ENCODE results near the gene GRIK1.

Gene GRIK1

DNA sequence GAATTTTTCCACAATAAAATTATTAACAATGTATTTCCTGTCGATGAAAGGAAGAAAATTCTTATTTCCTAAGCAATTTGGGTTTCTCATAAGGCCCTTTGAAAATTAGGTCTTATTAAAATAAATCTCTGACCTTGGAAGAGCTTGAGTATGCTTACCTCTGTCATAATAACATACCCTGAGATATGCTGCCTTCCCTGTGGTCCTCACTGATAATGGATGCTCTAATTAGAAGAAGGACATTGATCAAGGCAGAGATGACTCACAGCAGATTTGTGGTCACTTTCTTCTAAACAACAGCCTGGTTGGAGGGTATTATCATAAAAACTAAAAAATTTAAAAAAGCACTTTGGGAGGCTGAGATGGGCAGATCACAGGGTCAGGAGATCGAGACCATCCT is 217.8 kb downstream of the GRIK1 start:
- Histone ChIP-seq H3K36me3 (ENCODE audit: control insufficient read depth, low read length) (no peaks in the 10 kb centered on the region), H3K4me3 (ENCODE audit: low read length) (no peak overlapping the region), H3K9me3 (ENCODE audit: control insufficient read depth, insufficient read depth, low read length) (peaks cover 1% of the 10 kb centered on the region; the same call in 1 of the 2 replicates), H4K20me1 (ENCODE audit: control insufficient read depth, insufficient read depth, low read depth, low read length) (no peaks in the 10 kb centered on the region), H3K9me2 (replicated peaks; ENCODE audit: control insufficient read depth, low read length) (no peaks in the 10 kb centered on the region), H3K27me3 (ENCODE audit: control insufficient read depth, low read length) (no peaks in the 10 kb centered on the region), H3K4me2 (ENCODE audit: low read length) (no peak overlapping the region), H3K79me2 (ENCODE audit: control insufficient read depth, low read length) (no peaks in the 10 kb centered on the region), H3F3A (ENCODE audit: control insufficient read depth, insufficient read depth) (no peaks in the 10 kb centered on the region), H3K4me1 (ENCODE audit: control insufficient read depth, low read length) (peaks cover 6% of the 10 kb centered on the region; the same call in 1 of the 2 replicates), H3K27ac (ENCODE audit: low read depth, low read length) (no peak overlapping the region)
- TF ChIP-seq, protein P1, sequence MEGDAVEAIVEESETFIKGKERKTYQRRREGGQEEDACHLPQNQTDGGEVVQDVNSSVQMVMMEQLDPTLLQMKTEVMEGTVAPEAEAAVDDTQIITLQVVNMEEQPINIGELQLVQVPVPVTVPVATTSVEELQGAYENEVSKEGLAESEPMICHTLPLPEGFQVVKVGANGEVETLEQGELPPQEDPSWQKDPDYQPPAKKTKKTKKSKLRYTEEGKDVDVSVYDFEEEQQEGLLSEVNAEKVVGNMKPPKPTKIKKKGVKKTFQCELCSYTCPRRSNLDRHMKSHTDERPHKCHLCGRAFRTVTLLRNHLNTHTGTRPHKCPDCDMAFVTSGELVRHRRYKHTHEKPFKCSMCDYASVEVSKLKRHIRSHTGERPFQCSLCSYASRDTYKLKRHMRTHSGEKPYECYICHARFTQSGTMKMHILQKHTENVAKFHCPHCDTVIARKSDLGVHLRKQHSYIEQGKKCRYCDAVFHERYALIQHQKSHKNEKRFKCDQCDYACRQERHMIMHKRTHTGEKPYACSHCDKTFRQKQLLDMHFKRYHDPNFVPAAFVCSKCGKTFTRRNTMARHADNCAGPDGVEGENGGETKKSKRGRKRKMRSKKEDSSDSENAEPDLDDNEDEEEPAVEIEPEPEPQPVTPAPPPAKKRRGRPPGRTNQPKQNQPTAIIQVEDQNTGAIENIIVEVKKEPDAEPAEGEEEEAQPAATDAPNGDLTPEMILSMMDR (IDR thresholded peaks at IDR 0.05; ENCODE audit: low read depth, low read length, poor library complexity, severe bottlenecking) = no peak
- TF ChIP-seq EZH2phosphoT487 (IDR thresholded peaks at IDR 0.05; ENCODE audit: borderline replicate concordance, low read length) = no peak

DNA sequence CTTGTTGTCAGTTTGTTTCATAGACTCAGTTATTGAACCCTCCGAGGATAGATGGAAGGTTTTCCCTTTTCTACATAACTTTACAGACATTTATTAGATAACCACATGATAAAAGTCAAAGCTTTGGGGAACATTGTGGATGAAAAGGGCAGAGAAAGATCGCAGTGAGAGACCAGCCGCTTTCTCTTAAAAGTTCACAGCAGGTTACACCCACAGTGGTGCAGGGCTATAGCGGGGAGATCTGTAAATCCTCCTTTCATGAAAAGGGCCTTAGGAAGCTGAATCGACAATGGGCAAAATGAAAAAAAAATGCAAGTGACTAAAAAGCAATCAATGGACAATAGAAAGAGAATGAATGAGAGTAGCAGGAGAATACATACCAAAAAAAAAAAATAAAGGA is 218.6 kb downstream of the GRIK1 start:
- Histone ChIP-seq H3K9me3 (ENCODE audit: control insufficient read depth, insufficient read depth, low read length) (peaks cover 4% of the 10 kb centered on the region; the same call in 1 of the 2 replicates), H3K36me3 (ENCODE audit: control insufficient read depth, low read length) (no peaks in the 10 kb centered on the region), H3K4me1 (ENCODE audit: control insufficient read depth, low read length) (peaks cover 5% of the 10 kb centered on the region; the same call in 1 of the 2 replicates), H3K27me3 (ENCODE audit: control insufficient read depth, low read length) (no peaks in the 10 kb centered on the region), H3K27ac (ENCODE audit: low read depth, low read length) (no peak overlapping the region), H3F3A (ENCODE audit: control insufficient read depth, insufficient read depth) (no peaks in the 10 kb centered on the region), H3K9me2 (replicated peaks; ENCODE audit: control insufficient read depth, low read length) (no peaks in the 10 kb centered on the region), H3K4me3 (ENCODE audit: low read length) (no peak overlapping the region), H3K79me2 (ENCODE audit: control insufficient read depth, low read length) (no peaks in the 10 kb centered on the region), H4K20me1 (ENCODE audit: control insufficient read depth, insufficient read depth, low read depth, low read length) (no peaks in the 10 kb centered on the region), H3K4me2 (ENCODE audit: low read length) (no peak overlapping the region)
- TF ChIP-seq, protein P1 (IDR thresholded peaks at IDR 0.05; ENCODE audit: low read depth, low read length, poor library complexity, severe bottlenecking) = no peak
- no peak for TF ChIP-seq EZH2phosphoT487 (IDR thresholded peaks at IDR 0.05; ENCODE audit: borderline replicate concordance, low read length)

GRCh38 chr21:29719521-29719920 is 220.3 kb downstream of the GRIK1 start:
- no peaks in the 10 kb centered on the region for H3K9me2 ChIP-seq (replicated peaks; ENCODE audit: control insufficient read depth, low read length)
- TF ChIP-seq EZH2phosphoT487 (IDR thresholded peaks at IDR 0.05; ENCODE audit: borderline replicate concordance, low read length) = no peak
- H3K4me2 ChIP-seq (ENCODE audit: low read length) = no peak overlapping the region
- H4K20me1 ChIP-seq (ENCODE audit: control insufficient read depth, insufficient read depth, low read depth, low read length) = no peaks in the 10 kb centered on the region
- no peaks in the 10 kb centered on the region for H3K36me3 ChIP-seq (ENCODE audit: control insufficient read depth, low read length)
- H3K4me1 ChIP-seq (ENCODE audit: control insufficient read depth, low read length) = no peaks in the 10 kb centered on the region
- H3K4me3 ChIP-seq (ENCODE audit: low read length) = no peak overlapping the region
- H3K79me2 ChIP-seq (ENCODE audit: control insufficient read depth, low read length) = no peaks in the 10 kb centered on the region
- H3K9me3 ChIP-seq (ENCODE audit: control insufficient read depth, insufficient read depth, low read length) = peaks cover 8% of the 10 kb centered on the region; the same call in 1 of the 2 replicates
- no peaks in the 10 kb centered on the region for H3F3A ChIP-seq (ENCODE audit: control insufficient read depth, insufficient read depth)
- H3K27ac ChIP-seq (ENCODE audit: low read depth, low read length) = no peak overlapping the region
- no peaks in the 10 kb centered on the region for H3K27me3 ChIP-seq (ENCODE audit: control insufficient read depth, low read length)

DNA sequence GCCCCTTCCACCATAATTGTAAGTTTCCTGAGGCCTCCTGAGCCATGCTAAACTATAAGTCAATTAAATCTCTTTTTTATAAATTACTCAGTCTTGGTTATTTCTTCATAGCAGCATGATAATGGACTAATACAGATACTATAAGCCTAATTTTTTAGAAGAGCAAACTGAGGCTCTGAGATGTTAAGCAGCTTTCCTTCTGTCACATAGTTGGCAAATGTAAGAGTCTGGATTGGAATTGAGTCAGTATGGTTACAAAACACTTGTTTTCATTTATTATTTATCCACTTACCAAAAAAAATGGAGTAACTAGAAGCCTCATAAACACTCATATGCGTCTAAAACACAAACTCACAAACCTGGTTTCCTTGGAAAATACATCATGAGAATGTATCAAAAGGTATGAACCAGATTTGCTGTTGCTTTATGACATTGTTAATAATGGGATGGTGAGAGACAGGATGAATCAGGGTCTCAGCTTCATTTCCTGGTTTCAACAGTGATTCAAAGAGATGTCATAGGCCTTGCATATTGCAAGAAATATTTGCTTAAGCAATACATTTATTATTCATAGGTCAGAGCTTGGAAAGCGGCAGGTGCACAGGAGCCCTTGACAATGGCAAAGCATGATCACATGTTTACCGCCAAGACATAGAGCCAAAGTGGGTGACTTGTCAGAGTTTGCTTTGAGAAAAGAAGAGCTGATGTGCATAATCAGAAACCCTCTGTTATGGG is 221.5 kb downstream of the GRIK1 start:
- H4K20me1 ChIP-seq (ENCODE audit: control insufficient read depth, insufficient read depth, low read depth, low read length) = no peaks in the 10 kb centered on the region
- H3K79me2 ChIP-seq (ENCODE audit: control insufficient read depth, low read length) = no peaks in the 10 kb centered on the region
- no peak for TF ChIP-seq EZH2phosphoT487 (IDR thresholded peaks at IDR 0.05; ENCODE audit: borderline replicate concordance, low read length)
- TF ChIP-seq, protein P1 (IDR thresholded peaks at IDR 0.05; ENCODE audit: low read depth, low read length, poor library complexity, severe bottlenecking) = no peak
- no peaks in the 10 kb centered on the region for H3K36me3 ChIP-seq (ENCODE audit: control insufficient read depth, low read length)
- no peak overlapping the region for H3K4me2 ChIP-seq (ENCODE audit: low read length)
- H3K27ac ChIP-seq (ENCODE audit: low read depth, low read length) = no peak overlapping the region
- no peak overlapping the region for H3K4me3 ChIP-seq (ENCODE audit: low read length)
- H3K9me3 ChIP-seq (ENCODE audit: control insufficient read depth, insufficient read depth, low read length) = peaks cover 8% of the 10 kb centered on the region; the same call in 1 of the 2 replicates
- no peaks in the 10 kb centered on the region for H3K4me1 ChIP-seq (ENCODE audit: control insufficient read depth, low read length)
- no peaks in the 10 kb centered on the region for H3K27me3 ChIP-seq (ENCODE audit: control insufficient read depth, low read length)
- no peaks in the 10 kb centered on the region for H3F3A ChIP-seq (ENCODE audit: control insufficient read depth, insufficient read depth)
- no peaks in the 10 kb centered on the region for H3K9me2 ChIP-seq (replicated peaks; ENCODE audit: control insufficient read depth, low read length)

Data from DOHH2 (cell line).